Activated naive CD4-positive, alpha-beta T cell treated with anti-CD3 and anti-CD28 coated beads, Interleukin-2, amount 50 U/mL, for 72 hours (primary cell): Measurements from ENCODE around the gene MIOX. TPM values are rescaled to one million over a fixed set of nuclear protein-coding genes. Genes with fewer than 3 reads are reported as not detected.
"Not testable (repeated sequence)": the region's sequence is repeated elsewhere in the genome, so short reads cannot be mapped to it uniquely, and the experiment has no call there.

Experiments used
- ATAC-seq, 2 donors: fragments of 150-1000 bp; cut with Tn5 transposase; 2 replicates each; pipeline ENCODE4 v1.10.0; 2021; ENCODE audit warnings: mild to moderate bottlenecking in 2 of 2, moderate library complexity in 2 of 2
- DNase-seq, 2 donors: peaks; one replicate each; pipeline ENCODE4 v3.0.0; 2021 to 2022; ENCODE audit warnings: low spot score in 2 of 2
- H3K27ac Mint-ChIP-seq, 2 donors: one replicate each; pipeline ENCODE4 v1.8.0; 2022; ENCODE audit warnings: mild to moderate bottlenecking in 2 of 2, mixed read lengths in 2 of 2
- H3K36me3 Mint-ChIP-seq, 2 donors: one replicate each; pipeline ENCODE4 v1.8.0; 2022; ENCODE audit warnings: mixed read lengths in 2 of 2
- H3K9me3 Mint-ChIP-seq, 2 donors: one replicate each; pipeline ENCODE4 v1.8.0; 2022; ENCODE audit warnings: mixed read lengths in 2 of 2
- total RNA-seq, 2 donors: library from RNA; stranded (reverse); gene quantifications; one replicate each; pipeline ENCODE4 v1.2.3, GENCODE V29; 2022

The MIOX gene
- total RNA-seq, 2 donors from 2014 or later, result 0.25 TPM; not detected in 1

DNA sequence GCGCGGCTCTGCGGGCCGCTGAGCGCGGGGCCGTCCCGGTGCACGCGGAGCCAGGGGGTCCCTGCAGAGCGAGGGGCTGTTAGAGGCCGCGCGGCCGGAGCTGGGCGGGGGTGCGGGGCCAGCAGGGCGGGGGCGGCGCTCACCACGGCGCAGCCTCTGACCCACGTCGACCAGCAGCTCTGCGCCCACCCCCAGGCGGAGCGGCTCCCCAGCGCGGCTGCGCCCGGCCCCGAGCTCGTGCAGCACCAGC lies 39.1 kb downstream of the MIOX start:
- DNase-seq, result no peak
- no peak for ATAC-seq
- Mint-ChIP-seq H3K27ac (peak overlapping the region; percentile 86 to 92), H3K36me3 (peaks cover 7 to 31% of the 10 kb centered on the region in 2 donors), H3K9me3 (no peaks in the 10 kb centered on the region)

DNA sequence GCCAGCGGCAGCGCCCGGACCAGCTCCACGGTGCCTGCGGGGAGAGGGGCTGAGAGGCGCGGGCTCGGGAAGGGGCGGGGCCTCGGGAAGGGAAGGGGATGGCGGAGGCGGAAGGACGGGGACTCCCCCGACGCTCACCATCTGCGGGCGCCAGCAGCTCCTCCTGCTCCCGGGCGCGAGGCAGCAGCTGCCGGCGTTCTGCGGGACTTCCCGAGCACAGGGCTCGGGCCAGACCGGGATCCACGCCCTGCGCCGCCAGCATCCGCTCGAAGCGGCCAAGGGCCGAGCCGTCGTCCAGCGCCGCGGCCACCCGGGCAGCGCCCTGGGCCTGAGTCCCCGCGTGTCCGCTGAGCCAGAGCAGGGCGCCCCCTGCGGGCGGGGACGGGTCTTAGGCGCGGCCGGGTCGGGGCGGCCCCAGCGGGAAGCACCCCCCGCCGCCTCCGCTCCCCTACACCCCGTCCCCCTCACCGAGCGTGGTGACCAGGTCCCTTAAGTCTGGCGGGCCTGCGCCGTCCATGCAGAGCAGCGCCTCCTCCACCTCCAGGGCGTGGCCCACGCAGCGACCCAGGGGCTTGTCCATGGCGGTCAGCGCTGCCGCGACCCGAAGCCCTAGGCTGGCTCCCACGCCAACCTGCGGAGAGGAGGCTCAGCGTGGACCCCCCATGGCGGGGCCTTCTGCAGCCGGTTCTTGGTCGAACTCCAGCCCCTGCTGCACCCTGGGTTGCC lies 39.6 kb downstream of the MIOX start:
- peaks cover 11 to 31% of the 10 kb centered on the region in 2 donors for H3K36me3 Mint-ChIP-seq
- peak overlapping the region in 1 of 2 donors; percentile 78 for H3K27ac Mint-ChIP-seq
- peak; percentile 54 to 65 for ATAC-seq
- H3K9me3 Mint-ChIP-seq, result no peaks in the 10 kb centered on the region
- DNase-seq, result peak; percentile 87 to 92

DNA sequence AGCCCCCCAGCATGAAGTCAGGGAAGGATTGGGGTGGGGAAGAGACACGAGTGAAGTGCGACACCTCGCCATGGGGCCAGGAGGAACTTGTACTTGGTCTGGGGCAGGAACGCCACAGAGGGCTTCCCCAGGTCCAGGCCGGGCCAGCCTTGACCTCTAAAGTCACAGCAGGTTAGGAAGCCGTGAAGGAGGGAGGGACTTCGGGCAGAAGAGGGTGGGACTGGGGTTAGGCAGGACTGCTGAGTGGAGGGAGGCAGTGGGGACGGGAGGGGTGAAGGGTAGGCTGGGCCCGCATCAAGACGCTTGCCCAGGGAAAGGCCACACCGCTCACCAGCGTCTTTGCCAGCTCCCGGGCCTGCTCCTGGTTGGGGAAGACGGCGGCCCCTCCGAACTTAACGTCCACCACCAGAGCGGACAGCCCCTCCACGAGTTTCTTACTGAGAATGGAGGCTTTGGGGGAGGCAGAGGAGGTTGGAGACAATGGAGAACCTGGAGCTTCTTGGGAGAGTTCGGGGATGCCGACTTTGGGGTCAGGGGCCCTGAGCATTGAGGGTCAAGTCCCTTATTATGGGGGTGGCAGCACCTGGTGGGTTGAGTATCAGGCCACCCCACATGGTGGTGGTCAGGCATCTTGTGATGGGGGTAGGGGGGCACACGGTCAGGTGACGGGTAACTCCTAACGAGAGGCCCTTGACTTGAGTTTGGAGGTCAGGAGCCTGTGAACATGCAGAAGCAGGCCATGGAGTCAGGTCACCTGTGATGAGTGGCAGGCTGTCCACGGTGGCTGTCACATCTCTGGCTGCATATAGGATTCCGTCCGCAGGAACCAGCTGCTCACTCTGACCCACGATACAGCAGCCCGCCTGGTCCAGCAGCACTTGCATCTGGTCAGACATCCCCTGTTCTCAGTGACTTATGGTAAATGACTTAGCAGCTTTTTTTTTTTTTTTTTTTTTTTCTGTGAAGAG lies 40.5 kb downstream of the MIOX start:
- peak overlapping the region; percentile 78 to 87 for H3K27ac Mint-ChIP-seq
- ATAC-seq (peak; percentile 4 to 16), DNase-seq (peak in 1 of 2 donors; percentile 59)
- H3K9me3 Mint-ChIP-seq, result no peaks in the 10 kb centered on the region
- peaks cover 12 to 31% of the 10 kb centered on the region in 2 donors for H3K36me3 Mint-ChIP-seq

DNA sequence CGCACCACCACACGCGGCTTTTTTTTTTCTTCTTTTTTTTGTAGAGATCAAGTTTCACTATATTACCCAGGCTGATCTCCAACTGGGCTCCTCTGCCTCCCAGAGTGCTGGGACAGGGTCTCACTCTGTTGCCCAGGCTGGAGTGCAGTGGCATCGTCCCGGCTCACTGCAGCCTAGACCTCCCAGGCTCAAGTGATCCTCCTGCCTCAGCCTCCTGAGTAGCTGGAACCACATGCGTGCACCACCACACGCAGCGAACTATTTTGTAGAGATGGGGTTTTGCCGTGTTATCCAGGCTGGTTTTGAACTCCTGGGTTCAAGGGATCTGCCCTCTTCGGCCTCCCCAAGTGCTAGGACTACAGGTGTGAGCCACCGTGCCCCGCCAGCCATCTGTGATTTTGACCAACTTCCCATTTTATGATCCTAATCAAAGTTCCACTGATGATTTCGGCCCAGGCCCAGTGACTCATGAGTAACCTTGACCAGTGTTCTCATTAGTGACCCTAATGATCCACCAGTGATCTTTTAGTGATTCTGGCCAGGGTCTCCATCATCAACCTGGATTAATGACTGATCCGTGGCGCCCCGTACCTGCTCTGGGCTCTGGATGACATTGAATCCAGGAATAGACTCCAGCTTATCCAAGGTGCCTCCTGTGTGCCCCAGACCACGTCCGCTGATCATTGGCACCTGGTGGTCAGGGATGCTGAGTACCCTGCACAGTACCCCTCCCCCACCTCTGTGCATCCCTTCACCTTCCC lies 41.4 kb downstream of the MIOX start:
- Mint-ChIP-seq H3K27ac (peak overlapping the region; percentile 78 to 81), H3K36me3 (peaks cover 12 to 38% of the 10 kb centered on the region in 2 donors), H3K9me3 (no peaks in the 10 kb centered on the region)
- ATAC-seq (no peak), DNase-seq (no peak)

DNA sequence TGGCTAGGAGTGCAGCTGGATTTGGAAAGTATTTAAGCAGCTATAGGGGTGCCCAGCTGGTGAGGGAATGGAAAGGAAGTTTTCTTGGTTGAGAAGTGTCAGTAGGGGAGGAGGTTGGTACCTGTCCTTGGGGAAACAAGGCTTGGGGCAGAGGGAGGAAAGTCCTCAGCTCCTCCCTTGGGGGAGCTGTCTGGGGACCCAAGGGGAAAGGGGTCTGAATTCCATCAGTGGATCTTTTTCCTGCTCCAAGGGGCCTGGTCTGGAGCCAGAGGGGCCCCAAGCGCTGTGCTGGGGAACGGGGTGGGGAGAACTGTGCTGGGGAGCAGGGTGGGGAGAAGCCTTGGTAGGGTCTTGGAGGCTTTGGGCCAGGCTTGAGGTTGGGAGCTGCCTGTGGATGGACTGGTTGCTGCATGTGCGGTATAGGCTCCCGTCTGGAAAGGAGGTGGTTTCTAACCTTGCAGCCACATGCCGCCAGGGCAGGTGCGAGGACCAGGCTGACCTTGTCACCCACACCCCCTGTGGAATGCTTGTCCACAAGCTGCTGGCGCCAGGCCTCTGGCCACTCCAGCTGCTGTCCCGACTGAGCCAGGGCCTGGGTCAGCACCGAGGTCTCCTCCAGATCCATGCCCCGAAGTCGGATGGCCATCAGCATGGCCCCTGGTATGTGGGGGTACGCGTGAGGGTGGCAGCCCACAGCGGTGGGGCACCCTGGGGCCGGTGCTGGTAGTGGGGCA lies 42.2 kb downstream of the MIOX start:
- Mint-ChIP-seq H3K36me3 (peaks cover 15 to 42% of the 10 kb centered on the region in 2 donors), H3K9me3 (no peaks in the 10 kb centered on the region), H3K27ac (peak overlapping the region; percentile 57 to 72)
- no peak for DNase-seq
- ATAC-seq, result no peak

DNA sequence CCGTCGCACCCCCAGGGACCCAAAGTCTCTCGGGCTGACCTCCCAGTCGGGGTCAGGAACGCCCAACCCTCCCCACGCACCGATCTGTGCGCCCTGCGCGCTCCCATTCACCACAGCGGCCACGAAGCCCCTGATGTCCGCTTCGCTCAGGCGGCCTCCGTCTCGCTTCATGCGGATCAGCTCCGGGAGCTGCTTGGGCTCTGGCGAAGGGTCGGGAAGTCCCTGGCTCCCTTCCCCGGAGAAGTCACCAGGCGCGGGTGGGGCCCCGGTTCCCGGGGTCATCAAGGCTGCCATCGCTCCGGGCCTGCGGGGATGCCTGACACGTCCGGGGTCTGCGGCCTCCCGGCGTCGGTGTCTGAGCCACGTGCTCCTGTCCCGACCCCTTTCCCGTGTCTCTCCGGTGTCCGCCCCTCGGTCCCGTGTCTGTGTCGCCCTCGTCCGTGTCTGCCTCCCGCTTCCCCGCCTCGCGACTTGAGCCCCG lies 42.8 kb downstream of the MIOX start:
- Mint-ChIP-seq H3K9me3 (no peaks in the 10 kb centered on the region), H3K27ac (no peak overlapping the region), H3K36me3 (peaks cover 13 to 40% of the 10 kb centered on the region in 2 donors)
- ATAC-seq, result no peak
- peak in 1 of 2 donors; percentile 71 for DNase-seq

DNA sequence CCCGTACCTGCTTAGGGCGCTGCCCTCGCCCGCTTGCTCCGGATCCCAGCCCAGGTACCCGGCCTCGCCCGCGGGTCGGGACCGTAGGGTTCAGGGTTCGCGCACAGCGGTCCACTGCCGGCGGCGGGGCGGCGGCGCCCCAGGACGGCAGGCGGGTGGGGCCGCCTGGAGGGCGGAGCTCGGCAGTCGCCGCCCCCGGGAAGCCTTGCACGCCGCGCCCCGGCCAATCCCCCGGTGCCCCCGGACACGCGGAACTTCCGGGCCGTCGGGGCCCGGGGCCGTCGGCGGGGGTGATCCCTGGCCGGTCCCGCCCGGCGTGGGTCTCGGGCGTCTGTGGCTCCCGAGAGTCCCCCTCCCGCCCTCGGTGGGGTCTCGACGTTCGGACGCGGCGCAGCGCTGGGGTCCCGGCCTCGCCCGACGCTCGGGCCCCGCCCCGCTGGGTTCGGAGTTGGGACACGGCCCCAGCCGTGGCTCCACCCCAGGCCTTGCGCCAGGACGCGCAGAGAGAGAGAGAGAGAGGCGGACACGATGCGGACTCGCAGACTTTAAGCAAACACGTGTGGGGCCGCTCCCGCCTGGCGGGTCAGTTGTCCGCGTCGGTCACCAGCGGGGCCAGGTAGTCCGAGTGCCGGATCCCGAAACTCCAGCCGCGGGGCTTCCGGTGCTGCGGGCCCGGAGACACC lies 43.4 kb downstream of the MIOX start, which contains the start of gene TYMP:
Gene TYMP, minus strand, starts transcription at position 116 of the 683 bp plus-strand sequence. CDS start 303 bp downstream, outside the sequence.
- peak within 1 kb of the TSS; percentile 99 for H3K27ac Mint-ChIP-seq

DNA sequence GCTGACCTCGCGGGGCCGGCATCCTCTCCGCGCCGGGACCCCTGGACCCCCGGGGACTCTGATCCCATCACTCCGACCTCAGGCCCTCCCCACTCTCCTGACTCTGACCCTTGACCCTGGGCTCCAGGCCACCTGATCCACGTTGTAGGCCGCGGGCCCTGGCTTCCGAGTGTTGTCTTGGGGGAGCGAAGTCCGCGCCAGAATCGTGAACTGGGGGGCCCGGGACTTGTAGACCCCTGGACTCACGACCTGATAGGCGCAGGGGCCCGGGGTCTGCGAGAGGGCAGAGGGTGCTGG lies 43.9 kb downstream of the MIOX start:
- Mint-ChIP-seq H3K36me3 (peaks cover 9 to 34% of the 10 kb centered on the region in 2 donors), H3K27ac (peak overlapping the region; percentile 97 to 99), H3K9me3 (no peaks in the 10 kb centered on the region)
- DNase-seq (no peak), ATAC-seq (peak in 1 of 2 donors; percentile 2)

More for the DNA sequence above, 43.4 kb downstream of the MIOX start, which contains the start of gene TYMP:
- DNase-seq, result peak; percentile 79 to 84
- peaks cover 9 to 34% of the 10 kb centered on the region in 2 donors for H3K36me3 Mint-ChIP-seq
- no peaks in the 10 kb centered on the region for H3K9me3 Mint-ChIP-seq
- ATAC-seq, result peak; percentile 19 to 34

DNA sequence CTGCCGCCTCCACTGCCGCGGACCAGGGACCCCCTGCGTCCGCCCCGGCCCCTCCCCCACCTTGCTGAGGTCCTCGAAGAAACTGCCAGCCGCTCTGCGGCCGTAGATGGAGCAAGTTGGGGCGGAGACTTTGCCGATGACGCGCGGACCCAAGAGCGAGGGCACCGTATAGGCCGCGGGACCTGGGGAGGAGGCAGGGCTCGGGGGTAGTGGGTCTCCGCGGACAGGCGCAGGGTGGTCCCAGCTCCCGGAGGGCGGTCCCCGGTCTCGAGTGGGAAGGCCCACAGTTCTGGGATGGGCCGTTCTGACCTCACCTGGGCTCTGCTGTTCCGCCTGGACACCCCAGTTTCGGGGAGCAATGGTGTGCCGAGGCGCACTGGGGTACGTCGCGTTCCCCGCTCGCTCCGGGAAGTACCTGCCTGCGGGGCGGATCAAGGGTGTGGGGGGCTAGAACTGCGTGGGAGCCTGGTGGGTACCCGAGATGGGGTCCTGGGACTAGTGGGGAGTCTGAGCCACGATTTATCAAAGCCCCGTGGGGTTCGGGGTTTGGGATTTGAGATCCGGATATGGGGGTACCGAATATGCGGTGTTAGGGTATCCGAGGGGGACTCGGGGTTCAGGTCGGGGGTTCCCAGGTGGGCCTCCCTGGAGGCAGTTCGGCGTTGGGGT lies 44.4 kb downstream of the MIOX start:
- ATAC-seq (peak; percentile 48 to 50), DNase-seq (peak; percentile 81)
- Mint-ChIP-seq H3K36me3 (peaks cover 9 to 34% of the 10 kb centered on the region in 2 donors), H3K9me3 (no peaks in the 10 kb centered on the region), H3K27ac (peak overlapping the region; percentile 99)

DNA sequence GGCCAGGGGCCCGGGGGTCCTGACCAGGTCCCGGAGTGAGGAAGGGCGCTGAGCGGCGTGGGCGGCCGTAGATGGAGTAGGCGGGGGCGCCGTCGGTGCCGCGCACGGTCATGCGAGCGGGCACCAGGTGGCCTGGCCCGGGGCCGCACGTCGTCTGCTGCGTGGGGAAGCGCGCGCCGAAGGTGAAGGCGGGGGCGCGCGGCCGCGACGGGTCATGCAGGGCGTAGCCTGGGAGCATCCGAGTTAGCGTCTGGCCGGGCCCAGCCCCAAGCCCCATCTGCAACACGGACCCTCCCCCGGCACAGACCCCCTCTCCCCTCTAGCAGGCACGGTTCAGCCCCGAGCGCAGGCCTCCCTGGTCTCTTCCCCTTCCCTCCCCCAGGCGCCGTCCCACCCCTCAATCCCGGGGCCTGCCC lies 44.9 kb downstream of the MIOX start:
- ATAC-seq (peak; percentile 55 to 63), DNase-seq (peak in 1 of 2 donors; percentile 79)
- Mint-ChIP-seq H3K27ac (peak overlapping the region; percentile 99), H3K9me3 (no peaks in the 10 kb centered on the region), H3K36me3 (peaks cover 9 to 34% of the 10 kb centered on the region in 2 donors)

DNA sequence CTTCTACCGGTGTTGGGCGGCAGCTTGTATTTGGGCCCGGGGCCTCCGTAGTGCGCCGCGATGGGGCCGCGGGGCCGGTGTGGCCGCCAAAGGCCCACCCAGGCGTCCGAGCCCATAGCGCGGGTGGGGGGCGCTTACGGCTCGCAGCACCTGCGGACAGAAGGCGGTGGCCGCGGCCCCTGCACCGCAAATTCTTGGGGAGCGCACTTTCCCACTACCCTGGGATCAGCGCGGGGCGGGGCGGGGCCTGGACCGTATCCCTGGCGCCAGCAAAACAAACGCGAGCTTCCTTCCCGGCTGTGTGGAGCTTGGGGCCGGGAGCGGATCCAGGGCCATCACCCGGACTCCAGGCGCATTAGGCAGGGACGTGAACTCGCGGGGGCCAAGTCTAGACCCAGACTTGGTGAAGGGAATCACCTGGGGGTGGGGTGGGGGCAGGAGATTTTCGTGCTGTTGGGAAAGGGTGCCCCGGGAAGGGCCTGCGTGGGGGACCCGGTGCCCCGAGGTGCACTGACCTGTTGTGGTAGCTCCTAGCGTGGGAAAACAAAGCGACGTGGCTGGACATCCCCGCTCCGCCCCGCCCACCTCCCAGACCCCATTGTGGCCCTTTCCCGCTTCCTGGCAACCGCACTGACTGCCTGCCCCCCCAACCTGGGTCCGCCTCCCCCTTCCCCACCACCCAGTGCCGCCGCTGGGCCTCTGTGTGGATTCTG lies 45.5 kb downstream of the MIOX start:
- Mint-ChIP-seq H3K36me3 (peaks cover 9 to 29% of the 10 kb centered on the region in 2 donors), H3K9me3 (no peaks in the 10 kb centered on the region), H3K27ac (peak overlapping the region; percentile 94 to 99)
- ATAC-seq (peak in 1 of 2 donors; percentile 5), DNase-seq (no peak)

DNA sequence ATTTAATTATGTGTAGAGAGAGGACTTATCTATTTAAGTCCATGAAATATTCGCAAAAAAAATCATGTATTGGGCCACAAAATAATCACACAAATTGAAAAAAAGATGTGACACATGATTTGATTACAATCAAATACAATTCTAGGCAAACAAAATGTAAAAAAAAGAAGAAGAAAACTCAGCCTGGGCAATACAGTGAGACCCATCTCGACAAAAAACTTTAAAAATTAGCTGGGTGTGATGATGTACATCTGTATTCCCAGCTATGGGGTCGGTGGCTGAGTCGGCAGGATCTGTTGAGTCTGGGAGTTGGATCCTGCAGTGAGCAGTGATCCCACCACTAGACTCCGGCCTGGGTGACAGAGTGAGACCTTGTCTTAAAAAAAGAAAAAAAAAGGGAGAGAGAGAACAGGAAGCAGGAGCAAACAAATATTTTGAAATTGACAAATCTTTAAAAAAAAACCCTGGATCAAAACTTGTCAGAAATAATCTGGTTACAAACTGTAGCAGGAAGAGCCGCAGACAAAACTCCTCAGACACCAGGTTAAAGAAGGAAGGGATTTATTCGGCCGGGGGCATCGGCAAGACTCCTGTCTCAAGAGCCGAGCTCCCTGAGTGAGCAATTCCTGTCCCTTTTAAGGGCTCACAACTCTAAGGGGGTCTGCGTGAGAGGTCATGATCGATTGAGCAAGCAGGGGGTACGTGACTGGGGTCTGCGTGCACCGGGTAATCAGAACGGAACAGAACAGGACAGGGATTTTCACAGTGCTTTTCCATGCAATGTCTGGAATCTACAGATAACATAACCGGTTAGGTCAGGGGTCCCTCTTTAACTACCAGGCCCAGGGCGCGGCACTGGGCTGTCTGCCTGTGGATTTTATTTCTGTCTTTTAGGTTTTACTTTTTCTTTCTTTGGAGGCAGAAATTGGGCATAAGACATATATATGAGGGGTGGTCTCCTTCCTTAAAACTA lies 46.5 kb downstream of the MIOX start:
- ATAC-seq, result no peak
- no peaks in the 10 kb centered on the region for H3K9me3 Mint-ChIP-seq

DNA sequence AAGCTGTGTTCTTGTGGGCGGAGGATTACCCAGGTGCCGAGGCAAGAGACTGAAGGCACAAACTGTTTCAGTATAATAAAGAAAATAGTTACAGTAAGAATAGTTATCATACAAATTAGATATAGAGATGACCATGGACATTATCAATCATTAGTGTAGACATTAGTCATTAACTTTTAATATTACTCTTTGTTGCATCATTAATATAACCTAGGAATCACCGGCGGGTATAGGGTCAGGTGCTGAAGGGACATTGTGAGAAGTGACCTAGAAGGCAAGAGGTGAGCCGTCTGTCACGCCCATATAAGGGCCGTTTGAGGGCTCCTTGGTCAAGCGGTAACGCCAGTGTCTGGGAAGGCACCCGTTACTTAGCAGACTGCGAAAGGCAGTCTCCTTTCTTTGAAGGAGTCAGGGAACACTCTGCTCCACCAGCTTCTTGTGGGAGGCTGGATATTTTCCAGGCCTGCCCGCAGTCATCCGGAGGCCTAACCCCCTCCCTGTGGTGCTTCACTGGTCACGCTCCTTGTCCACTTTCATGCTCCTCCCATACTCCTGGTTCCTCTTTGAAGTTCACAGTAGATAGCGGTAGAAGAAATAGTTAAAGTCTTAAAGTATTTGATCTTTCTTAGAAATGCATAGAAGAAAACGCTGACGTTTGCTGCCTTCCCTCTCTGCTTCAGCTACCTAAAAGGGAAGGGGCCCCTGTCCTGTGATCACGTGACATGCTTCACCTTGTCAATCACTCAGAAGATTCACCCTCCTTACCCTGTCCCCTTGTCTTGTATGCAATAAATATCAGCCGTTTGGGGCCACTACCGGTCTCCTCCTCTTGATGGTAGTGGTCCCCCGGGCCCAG lies 47.4 kb downstream of the MIOX start:
- ATAC-seq, DNase-seq, H3K9me3 Mint-ChIP-seq: not testable (repeated sequence)
- H3K36me3 Mint-ChIP-seq, result peaks cover 9 to 20% of the 10 kb centered on the region in 2 donors
- peak overlapping the region; percentile 89 to 99 for H3K27ac Mint-ChIP-seq

More for the DNA sequence above, 46.5 kb downstream of the MIOX start:
- peak overlapping the region; percentile 94 to 99 for H3K27ac Mint-ChIP-seq
- no peak for DNase-seq
- H3K36me3 Mint-ChIP-seq, result peaks cover 9 to 22% of the 10 kb centered on the region in 2 donors
